BJ (cell line): ENCODE measurements around the gene OR2W1. TPM values are rescaled to one million over a fixed set of nuclear protein-coding genes. Genes with fewer than 3 reads are reported as not detected.

ENCODE experiments used
- CTCF ChIA-PET: fragments of 350-600 bp; formaldehyde crosslinking; extraction: SDS; loops from one replicate; lab custom pipeline; 2021; ENCODE audit warnings: antibody characterized with exemption, inconsistent platforms; lab: Yijun Ruan, JAX
- POLR2A ChIA-PET: fragments of 300-600 bp; sonication (Branson Sonifier 250); formaldehyde crosslinking; extraction: SDS; loops from one replicate; lab custom pipeline; 2021; ENCODE audit warnings: antibody characterized with exemption; lab: Charles Lee
- DNase-seq: peaks from one replicate; pipeline ENCODE4 v3.0.0-alpha.2; 2011; ENCODE audit warnings: low read depth
- H3K27me3 ChIP-seq: 2 replicates; pipeline ENCODE4 v1.6.0; 2011; ENCODE audit warnings: low read length; ENCODE audit not compliant: control insufficient read depth, insufficient read depth
- H3K36me3 ChIP-seq: 2 replicates; pipeline ENCODE4 v1.5.1; 2011; ENCODE audit warnings: low read length; ENCODE audit not compliant: control insufficient read depth, insufficient read depth
- H3K4me3 ChIP-seq: 2 replicates; pipeline ENCODE4 v1.5.1; 2011; ENCODE audit warnings: low read depth, mild to moderate bottlenecking, control low read depth, low read length
- CTCF ChIP-seq: IDR thresholded peaks from 2 replicates; pipeline ENCODE4 v1.5.1; 2011; ENCODE audit warnings: low read depth, mild to moderate bottlenecking, control low read depth, inconsistent platforms, low read length, moderate library complexity; ENCODE audit not compliant: insufficient read depth
- polyA plus RNA-seq: library from polyadenylated mRNA; depleted of rRNA; stranded (reverse); fragments of >200 nt; gene quantifications from 2 replicates; pipeline ENCODE4 v1.2.3, GENCODE V29; 2011; rRNA removed

The OR2W1 gene
- polyA plus RNA-seq, 1 experiment: not detected

GRCh38 chr6:29005183-29005885, 39.6 kb downstream of the OR2W1 start, which contains the start of gene ZNF311:
ZNF311 (minus strand) TSS chr6:29005315; CDS start chr6:29003954, 1,361 bp downstream.
- no peak for DNase-seq
- H3K27me3 ChIP-seq: no peaks in the 10 kb centered on the region
- ChIA-PET POLR2A (interaction anchor here (1.0 kb wide), 1 partner anchor 20 kb away, joined by 16 read pairs; no protein-coding TSS in a partner anchor), CTCF (interaction anchor here (1.1 to 1.3 kb wide), 2 partner anchors 10 to 110 kb away, joined by 3 read pairs; no protein-coding TSS in a partner anchor)
- peak within 1 kb of the TSS; percentile 61 for H3K4me3 ChIP-seq
- TF ChIP-seq CTCF: no peak
- no peaks in the 10 kb centered on the region for H3K36me3 ChIP-seq

GRCh38 chr6:28996844-28997510, 48.0 kb downstream of the OR2W1 start:
- no peak for DNase-seq
- Histone ChIP-seq H3K27me3 (no peaks in the 10 kb centered on the region), H3K36me3 (no peaks in the 10 kb centered on the region), H3K4me3 (no peak overlapping the region)
- POLR2A ChIA-PET: no interaction called here
- CTCF ChIA-PET: interaction anchor here (0.8 to 1.3 kb wide), 2 partner anchors 12 to 19 kb away, joined by 4 read pairs; no protein-coding TSS in a partner anchor
- no peak for TF ChIP-seq CTCF

GRCh38 chr6:28995093-28995650, 49.8 kb downstream of the OR2W1 start:
- POLR2A ChIA-PET: no interaction called here
- Histone ChIP-seq H3K4me3 (no peak overlapping the region), H3K27me3 (no peaks in the 10 kb centered on the region)

More at GRCh38 chr6:28995093-28995650, 49.8 kb downstream of the OR2W1 start:
- CTCF ChIA-PET: interaction anchor here (1.1 kb wide), 1 partner anchor 10 kb away, joined by 3 read pairs; the partner anchor contains the start of gene ZNF311
- H3K36me3 ChIP-seq: no peaks in the 10 kb centered on the region
- no peak for TF ChIP-seq CTCF
- DNase-seq: no peak

Other genes starting within 250 kb of the OR2W1 start
- 47.3 TPM in 2 replicates for gene TRIM27, start 121.2 kb downstream of the OR2W1 start, polyA plus RNA-seq
- 0.74 and 1.0 TPM in 2 replicates for gene ZNF311, start 39.9 kb downstream of the OR2W1 start, polyA plus RNA-seq
- gene OR2B3, start 42.1 kb upstream of the OR2W1 start, polyA plus RNA-seq: not detected in 2 replicates
- gene OR2J1, start 54.3 kb upstream of the OR2W1 start, polyA plus RNA-seq: not detected in 2 replicates
- gene OR2J3, start 62.9 kb upstream of the OR2W1 start, polyA plus RNA-seq: not detected in 2 replicates
- gene OR2J2, start 125.7 kb upstream of the OR2W1 start, polyA plus RNA-seq: not detected in 2 replicates